EL (cell line): Measurements from ENCODE around the gene CYP4B1.

Source experiments
- DNase-seq: peaks from one replicate; pipeline ENCODE4 v3.0.0-alpha.2; 2016

CYP4B1 gene

DNA sequence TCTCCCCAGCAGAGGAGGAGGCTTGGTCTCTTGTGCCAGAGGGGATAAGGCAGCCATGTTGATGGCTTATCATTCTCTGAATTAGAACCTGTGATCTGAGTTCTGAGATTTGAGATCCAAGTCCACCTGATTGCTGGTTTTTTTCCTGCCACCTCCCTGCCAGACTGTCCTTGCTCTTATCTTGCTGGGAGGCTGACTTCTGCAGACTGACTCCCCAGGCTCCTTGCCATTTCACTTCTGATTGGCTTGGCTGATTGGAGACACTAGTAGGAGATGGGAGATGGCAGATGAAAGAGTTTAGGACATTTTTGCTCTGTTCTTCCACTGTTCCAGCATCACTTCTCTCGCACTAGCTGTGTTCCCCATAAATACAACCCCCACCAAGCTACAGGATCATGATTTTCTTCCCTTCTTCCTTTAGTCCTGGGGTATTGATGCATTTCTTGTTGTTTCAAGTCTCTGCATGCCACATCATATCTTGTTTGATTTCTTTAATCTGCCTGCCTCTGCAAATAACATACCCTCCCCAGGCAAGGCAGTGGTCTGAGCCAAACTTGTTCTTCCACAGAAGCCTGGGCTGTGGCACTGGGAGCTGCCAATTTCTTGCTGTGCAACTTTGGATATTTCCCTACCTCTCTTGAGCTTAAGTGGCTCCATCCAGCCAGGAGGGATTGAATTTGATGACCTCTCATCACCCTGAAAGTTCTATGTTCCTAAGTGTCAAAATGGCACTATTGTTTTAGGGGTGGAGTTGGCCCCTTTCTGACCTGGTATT, 963 bp upstream of the CYP4B1 start:
- no peak for DNase-seq

DNA sequence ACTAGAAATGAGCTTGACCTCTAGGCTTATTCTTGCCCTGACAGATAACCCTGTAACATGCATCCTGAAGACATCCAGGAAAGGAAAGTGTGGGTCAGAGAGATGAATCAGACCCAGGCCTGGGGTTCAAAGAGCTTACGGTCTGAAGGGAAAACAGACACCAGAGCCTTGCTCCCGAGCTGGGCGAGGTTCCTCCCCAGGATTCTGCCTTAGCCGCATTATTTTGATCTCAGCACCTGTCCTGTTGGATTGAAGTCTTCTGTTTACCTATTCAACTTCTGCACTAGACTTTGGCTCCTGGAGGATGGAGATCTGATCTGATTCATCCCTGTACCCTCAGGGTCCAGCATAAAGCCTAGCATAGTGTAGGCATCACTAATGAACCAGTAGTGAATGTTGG, 1.9 kb downstream of the CYP4B1 start:
- DNase-seq: no peak

GRCh38 chr1:46801323-46802055, 2.6 kb downstream of the CYP4B1 start:
- DNase-seq: no peak

DNA sequence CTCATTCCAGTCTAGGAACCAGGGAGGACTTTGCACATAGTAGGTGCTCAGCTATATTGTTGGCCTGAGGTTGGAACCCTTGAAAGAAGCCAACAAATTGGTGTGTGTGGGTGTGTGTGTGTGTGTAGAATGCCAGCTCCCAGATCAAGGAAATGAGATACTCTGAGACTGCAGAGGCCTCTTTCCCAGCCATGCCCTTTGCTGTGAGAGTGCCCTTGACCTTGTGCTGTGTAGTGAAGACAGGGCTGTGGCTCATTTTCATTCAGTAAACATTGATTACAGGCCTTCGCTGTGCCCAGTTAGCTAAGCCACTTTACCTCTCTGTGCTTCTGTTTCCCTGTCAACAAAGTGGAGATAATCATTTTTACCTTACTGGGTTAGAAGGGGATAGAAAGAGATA, 3.2 kb downstream of the CYP4B1 start:
- no peak for DNase-seq

DNA sequence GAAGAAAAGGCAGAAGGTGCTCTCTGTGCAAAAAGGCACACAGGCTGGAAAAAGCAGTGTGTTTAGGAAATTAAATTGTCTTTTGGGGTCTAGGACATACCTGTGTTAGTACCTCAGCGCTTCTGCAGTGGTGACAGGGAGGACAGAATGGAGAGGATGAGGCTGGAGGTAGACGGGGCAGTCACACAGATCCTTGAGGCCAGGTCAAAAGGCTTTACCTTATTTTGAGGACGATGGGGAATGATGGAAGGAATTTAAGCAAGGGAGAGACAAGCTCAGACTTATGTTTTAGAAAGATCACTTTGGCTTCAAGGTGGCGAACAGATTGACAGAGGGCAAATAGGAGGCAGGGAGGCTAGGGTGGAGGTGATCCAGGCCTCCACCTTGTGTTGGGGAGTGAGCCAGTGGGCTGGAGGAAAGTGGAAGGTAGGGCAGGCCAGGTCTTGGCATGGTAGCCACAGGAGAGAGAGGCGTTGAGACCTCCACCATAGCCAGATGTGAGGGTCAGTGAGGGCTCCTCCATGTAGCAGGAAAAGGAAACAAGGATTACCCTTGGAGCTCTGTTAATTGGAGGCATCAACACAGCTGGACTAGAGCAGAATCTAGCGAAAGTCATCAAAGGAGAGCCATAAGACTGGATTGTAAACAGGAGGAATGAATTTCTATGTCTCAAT, 4.2 kb downstream of the CYP4B1 start:
- DNase-seq: no peak

DNA sequence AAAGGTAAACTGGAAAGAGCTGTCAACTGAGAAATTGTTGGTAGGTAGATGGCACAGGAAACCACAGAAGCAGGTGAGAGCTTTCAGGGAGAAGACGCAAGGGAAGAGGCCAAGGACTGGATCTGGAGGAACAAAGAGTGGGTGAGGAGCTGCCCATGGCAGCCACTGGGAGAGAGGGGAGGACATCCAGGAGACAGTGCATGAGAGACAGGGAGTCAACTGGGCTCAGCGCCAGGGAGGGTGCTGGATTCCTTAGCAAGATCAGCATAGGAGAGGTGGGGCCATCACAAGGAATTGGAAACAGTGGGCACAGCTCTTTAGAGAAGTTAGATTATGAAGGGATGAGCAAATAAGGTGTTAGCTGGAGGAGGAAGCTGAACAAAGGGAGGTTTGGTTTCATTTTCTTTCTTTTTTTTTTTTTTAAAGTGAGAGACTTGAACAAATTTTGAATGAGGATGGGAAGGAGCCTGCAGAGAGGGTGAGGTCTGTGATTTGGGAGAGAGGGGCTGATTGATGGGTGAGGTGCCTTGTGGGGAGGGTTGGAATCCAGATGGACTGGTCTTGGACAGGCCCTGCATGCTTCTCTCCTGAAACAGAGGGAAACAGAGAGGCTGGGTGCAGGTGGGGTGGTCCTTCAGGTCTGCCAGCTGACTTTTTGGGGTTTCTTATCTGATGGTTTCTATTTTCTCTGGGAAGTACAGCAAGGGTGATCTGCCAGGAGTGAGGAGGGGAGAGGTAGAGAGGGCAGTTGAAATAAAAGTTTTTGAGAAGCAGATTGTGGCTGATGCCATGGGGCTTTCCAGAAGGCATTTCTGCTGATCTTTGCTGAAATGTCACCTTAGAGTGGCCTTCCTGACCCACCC, 5.4 kb downstream of the CYP4B1 start:
- no peak for DNase-seq

GRCh38 chr1:46804926-46805325, 6.1 kb downstream of the CYP4B1 start:
- no peak for DNase-seq

DNA sequence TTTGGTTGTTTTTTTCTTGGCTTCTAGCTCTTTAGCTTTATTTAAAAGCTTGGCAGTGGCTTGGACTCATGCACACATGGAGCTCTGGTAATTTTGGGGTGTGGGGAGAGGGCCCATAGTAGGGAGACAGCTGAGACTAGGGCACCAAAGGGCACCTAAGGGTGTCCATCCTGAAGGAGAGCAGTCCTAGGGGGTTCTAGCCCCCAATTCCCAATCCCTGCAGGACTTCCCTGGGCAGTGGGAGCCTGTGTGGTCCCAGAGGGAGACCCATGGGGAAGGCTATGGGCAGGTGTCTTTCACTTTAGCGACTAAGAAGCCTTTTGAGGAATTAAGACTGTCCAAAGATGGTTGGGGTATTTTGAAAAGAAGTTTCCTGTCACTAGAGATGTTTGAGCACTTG, 6.9 kb downstream of the CYP4B1 start:
- DNase-seq: no peak

DNA sequence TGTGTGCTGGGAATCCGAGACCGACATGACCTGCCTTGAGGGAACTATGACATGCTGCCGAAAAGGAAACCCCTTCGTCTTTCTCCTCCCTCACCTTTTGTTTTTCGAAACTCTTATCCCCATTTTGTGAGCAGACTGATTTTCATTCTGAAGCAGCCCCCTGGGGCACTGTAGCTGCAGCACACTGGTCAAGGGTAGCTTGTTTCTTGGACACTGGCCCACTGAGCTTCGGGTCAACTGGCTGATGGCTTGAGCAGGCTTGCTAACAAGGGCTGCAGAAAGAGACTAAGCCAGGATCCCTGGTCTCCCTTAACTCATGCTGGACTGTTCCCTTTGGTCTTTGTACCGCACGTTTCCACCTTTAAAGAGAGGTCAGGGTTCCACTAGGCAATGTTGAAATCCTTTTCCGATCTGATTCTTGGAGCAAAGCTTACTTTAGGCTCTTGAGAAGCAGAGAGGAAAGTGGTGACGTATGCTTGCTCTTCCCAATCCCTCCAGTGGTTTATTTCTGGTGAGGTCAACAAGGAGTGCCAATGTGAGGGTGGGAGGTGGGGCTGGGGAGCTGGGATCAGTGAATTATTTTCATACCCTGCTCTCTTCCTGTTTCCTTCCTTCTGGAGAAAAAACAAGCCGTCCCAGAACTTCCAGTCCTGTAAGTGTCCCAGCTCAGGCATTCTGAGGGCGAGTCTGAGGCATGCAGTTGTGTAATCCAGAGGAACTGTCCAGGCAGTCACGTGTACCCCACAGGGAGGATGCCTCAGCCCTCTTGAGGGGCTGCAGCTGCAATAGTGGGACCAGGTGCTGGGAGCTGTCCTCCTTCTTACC, 7.6 kb downstream of the CYP4B1 start:
- peak; percentile 11 for DNase-seq

DNA sequence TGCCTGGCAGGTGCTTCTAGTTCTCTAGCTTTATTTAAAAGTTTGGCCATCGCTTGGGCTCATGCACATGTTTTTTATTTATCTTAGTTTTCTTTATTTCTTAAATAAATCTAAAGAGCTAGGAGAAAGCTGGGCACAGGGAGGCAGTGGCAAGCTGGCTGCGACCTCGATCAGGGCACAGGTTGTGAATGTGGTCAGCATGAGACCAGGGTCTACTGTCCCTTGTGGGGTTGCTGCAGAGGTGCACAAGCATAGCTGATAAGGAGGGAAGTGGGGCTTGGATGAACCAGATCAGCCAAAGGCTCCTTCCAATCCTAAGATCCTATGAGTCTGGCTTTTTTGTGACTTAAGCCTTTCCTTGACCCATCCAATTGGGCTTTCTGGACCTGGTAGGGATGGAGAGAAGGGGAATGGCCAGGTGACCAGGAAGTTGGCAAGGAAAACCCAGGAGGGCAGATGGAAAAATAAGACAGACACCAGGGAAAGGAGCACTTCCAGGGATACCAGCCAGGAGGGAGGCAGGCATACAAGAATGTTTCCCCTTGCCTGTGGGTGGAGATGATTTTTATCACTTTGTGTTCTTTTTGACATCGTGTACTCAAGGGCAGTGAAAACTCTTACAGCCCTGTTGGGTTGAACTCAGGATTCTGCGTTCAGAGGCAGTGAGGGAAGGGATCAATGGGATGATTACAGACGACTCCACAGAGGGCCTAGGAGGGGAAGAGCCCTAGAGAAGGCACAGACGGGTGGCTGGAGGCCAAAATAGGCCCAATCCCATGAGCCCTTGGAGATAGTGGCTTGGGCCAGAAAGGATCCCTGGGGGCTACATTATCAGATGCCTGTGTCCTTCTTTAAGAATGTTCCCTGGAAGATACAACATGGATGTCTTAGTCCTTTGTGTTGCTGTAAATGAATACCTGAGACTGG, 8.5 kb downstream of the CYP4B1 start:
- DNase-seq: no peak

DNA sequence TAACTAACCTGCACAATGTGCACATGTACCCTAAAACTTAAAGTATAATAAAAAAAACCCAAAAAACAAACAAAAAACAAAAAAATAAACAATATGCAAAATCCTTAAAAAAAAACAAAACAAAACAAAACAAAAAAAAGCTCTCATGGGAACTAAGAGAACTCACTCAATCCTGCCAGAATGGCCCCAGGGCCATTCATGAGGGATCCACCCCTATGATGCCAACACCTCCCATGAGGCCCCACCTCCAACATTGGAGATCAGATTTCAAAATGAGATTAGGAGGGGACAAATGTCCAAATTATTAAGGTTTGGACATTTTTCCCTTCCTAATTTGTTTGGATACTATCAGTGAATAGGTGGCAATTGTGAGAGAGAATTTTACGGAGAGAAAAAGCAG, 10.2 kb downstream of the CYP4B1 start:
- no peak for DNase-seq

GRCh38 chr1:46809904-46810303, 11.1 kb downstream of the CYP4B1 start:
- no peak for DNase-seq

DNA sequence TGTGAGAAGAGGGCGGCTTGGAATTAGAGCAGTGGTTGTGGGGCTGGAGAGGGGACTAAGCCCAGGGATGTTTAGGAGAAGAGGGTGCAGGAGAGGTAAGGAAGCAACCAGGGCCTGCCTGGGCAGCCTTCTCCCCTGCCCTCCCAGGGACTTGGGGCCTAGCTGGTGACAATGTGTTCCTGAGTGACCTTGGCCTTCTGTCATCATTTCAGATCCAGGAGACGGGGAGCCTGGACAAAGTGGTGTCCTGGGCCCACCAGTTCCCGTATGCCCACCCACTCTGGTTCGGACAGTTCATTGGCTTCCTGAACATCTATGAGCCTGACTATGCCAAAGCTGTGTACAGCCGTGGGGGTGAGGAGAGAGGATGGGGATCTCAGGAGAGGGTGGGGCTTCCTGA, 11.8 kb downstream of the CYP4B1 start:
- no peak for DNase-seq

GRCh38 chr1:46811053-46811452, 12.2 kb downstream of the CYP4B1 start:
- DNase-seq: no peak

DNA sequence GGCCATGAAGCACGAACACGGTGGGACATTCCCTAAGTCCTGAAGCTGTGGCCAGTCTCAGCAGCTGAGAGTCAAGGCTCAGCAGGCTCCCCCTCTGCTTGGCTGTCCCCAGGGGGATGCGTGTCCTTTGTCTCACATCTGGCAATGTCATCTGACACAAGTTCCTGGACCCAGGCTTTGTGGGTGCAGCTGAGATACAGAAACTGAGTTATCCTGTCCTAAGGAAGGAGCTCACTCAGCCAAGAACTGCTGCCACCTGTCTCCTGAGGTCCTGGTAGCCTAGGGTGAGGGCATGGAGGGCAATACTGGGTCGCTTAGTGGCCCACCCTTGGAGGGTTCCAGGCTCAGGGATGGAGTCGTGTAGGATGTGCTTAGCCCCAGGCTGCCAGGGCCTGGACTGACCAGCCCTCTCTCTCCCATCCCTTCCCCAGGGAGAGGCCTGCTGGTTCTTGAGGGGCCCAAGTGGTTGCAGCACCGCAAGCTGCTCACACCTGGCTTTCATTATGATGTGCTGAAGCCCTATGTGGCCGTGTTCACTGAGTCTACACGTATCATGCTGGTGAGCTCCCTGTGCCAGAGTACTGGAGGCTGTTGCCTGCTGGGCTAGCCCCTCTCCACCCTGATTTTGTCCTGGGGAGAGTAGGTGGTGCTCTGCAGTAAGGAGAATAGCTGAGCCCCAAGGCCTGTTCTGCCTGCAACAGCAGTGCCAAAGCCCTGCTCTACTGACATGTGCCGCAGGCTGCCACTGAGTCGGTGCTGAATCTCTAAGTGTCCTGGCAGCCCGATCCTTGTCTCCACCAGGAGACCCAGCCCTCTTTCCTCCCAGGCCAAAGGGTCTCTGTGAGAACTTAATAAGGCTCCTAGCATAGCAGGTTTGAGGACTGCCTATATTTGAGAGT, 13.5 kb downstream of the CYP4B1 start:
- DNase-seq: no peak

DNA sequence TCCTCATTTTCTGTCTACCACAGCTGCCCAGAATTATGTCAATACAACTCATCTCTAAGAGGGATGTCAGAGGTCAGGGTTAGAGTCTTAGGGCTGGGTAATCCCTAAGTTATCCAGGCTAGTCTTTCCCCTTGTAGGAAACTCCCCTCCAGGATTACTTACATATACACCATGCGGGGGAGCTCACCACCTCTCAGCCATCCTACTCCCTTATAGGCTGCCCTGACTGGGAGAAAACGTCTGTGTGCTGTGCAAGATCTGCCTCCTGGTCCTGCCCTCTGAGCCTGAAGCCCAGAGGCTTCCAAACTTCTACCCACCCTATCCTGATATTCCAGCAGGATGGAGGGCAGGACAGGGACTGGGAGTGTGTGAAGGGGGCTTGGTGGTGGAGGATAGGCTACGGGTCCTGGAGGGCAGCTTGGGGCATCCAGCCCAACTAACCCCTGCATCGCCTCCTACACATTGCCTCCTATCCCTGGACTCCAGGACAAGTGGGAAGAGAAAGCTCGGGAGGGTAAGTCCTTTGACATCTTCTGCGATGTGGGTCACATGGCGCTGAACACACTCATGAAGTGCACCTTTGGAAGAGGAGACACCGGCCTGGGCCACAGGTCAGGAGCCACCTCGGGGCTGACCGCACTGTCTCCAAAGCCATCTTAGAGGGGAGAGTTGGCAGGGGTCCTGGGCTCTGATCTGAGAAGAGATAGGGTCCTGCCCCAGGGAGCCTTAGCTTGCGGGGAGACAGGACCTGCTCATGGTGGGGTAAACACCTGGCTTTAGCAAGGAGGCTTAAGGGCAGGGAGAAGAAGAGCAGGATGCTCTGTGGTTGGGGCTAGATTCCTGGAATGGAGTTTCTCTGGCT, 14.4 kb downstream of the CYP4B1 start:
- no peak for DNase-seq

- no peak for DNase-seq
Measured at GRCh38 chr1:46813858-46814396, 15.1 kb downstream of the CYP4B1 start.

DNA sequence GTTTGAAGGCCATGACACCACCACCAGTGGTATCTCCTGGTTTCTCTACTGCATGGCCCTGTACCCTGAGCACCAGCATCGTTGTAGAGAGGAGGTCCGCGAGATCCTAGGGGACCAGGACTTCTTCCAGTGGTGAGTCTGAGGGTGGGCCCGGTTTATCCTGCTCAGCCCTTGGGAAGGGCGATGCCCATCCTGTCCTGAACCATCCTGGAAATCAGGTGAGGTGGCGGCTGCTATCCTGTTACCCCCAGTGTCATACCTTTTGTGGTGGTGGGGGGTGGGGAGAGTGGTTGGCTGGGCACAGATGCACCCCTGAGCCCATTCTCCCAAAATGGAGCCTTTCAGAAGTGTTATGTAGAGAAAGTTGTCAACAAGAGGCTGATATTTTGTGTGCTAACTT, 16.3 kb downstream of the CYP4B1 start:
- no peak for DNase-seq

- DNase-seq: no peak
Measured at GRCh38 chr1:46816930-46817329, 18.1 kb downstream of the CYP4B1 start.
